ENCODE data around the gene ROR1.

ROR1 gene

DNA sequence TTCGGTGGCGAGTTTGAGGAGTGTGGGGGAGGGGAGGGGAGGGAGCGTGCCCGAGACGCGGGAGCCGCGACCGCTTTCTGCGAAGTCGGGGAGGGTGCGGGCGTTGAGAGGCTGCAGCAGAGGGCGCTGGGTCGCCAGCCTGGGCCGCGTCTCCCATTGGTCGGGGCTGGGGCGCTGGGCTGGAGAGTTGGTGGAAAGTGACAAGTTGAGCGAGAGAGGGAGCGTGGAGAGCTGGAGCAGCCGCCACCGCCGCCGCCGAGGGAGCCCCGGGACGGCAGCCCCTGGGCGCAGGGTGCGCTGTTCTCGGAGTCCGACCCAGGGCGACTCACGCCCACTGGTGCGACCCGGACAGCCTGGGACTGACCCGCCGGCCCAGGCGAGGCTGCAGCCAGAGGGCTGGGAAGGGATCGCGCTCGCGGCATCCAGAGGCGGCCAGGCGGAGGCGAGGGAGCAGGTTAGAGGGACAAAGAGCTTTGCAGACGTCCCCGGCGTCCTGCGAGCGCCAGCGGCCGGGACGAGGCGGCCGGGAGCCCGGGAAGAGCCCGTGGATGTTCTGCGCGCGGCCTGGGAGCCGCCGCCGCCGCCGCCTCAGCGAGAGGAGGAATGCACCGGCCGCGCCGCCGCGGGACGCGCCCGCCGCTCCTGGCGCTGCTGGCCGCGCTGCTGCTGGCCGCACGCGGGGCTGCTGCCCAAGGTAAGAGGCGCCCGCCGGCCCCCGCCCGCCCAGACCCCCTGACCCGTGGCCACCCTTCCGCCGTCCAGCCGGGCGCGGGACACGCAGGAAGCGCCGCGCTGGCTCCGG lies at the start of gene ROR1:
TSS of gene ROR1 (plus strand) at position 203 of the 802 bp plus-strand sequence.
- peak; percentile 72 for DNase-seq

GRCh38 chr1:63724375-63724899 lies 49.4 kb upstream of the ROR1 start:
- DNase-seq = no peak

DNA sequence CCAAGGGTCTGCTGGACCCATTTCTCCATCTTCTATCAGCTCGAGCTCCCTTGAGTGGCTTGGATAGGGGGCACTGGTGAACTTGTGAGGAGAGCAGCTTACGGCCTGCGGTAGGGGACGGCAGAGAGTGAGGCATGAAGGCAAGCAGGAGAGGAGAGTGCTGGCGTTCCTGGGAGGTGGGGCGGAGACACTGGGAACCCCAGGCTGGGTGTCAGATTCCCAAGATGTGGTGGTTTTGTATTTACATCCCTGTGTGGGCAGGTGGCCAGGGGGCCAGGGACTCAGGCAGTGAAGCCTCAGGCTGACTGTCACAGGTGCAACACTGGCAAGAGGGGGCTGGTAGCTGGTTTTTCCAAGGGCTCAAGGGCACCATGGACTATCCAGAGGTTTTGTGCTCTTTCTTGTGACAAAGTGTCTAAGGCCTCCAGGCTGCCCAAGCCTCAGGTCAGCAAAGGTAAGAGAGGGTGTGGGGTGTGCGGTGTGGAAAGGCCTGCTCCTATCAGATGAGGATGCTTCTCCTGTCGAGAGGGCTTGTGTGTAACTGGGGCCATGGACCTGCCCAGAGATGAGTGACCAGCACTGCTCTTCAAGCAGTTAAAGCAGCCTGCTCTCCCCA lies 45.1 kb upstream of the ROR1 start:
- DNase-seq = no peak

- no peak for DNase-seq
These were observed 44.6 kb upstream of the ROR1 start for GRCh38 chr1:63729227-63729620.

DNA sequence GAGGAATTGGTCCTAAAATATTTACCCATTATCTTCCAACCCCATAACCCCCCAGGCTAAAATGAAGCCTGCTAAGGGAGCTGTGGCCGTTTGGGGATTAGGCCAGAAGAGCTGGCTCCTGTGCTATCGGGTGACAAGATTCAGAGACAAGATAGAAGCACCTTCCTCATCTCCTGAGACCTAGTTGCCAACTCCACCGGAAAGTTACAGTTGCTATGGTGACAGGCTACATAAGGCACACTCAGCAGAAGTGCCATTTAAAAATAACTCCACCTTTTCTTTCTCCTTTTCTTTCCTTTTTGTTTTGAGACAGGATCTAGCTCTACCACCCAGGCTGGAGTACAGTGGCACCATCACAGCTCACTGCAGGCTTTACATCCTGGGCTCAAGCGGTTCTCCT lies 43.6 kb upstream of the ROR1 start:
- DNase-seq = no peak

GRCh38 chr1:63731117-63732043 lies 42.4 kb upstream of the ROR1 start:
- no peak for DNase-seq

- DNase-seq = no peak
These were observed 41.2 kb upstream of the ROR1 start for GRCh38 chr1:63732666-63733065.

DNA sequence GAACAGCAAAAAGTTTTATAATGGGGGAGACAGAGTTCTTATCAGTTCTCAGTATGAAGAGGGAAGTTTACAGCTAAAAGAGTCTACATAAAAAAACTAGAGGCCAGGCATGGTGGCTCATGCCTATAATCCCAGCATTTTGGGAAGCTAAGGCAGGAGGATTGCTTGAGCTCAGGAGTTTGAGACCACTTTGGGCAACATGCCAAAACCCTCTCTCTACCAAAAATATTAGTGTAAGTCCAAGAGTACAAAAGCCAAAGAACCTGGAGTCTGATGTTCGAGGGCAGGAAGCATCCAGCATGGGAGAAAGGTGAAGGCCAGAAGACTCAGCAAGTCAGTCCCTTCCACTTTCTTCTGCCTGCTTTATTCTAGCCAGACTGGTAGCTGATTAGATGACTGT lies 35.0 kb upstream of the ROR1 start:
- no peak for DNase-seq

DNA sequence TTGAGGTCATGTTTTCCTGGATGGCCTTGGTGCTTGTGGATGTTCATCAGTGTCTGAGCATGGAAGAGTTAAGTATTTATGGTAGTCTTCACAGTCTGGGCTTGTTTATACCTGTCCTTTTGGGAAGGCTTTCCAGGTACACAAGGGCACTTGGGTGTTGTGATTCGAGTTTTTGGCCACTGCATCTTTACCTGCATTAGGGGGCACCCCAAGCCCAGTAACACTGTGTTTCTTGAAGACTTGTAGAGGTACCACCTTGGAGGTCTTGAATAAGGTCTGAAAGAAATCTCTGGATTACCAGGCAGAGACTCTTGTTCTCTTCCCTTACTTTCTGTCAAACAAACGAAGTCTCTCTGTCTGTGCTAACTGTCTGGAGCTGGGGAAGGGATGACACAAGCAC lies 34.4 kb upstream of the ROR1 start:
- no peak for DNase-seq

GRCh38 chr1:63740432-63740831 lies 33.4 kb upstream of the ROR1 start:
- DNase-seq = no peak

DNA sequence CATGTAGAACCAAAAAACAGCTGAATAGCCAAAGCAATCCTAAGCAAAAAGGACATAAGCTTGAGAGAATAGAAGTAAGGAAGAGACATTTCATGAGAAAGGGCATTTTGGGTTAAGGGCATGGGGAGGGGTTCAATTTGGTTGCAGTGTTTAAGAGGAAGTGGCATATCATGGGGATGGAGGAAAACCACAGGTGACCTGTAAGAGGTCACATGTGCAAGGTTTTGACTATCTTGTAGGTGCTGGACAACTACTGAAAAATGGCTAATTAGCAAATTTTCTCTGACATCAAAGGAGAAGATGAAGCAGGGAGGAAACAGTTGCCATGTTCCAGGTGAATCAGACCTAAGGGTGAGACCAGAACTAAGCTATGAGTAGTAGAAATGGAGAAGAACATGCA lies 31.3 kb upstream of the ROR1 start:
- no peak for DNase-seq

DNA sequence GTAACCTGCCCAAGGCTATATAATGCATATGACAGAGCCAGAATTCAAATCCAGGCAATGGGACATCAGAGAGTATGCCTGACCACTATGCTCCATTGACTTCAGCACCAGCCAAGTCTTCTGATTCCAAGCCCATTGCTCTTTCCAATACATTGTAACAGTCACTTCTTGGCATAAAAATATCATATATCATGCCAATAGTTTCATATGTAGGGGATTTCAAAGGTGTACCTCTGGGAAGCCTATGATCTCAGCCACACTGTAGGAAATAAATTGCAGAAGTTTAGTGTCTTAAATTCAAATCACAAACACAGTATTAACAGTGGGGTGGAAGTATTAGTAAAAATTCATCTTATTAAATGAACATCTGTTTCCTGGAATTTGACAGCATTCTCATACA lies 30.0 kb upstream of the ROR1 start:
- DNase-seq = no peak

DNA sequence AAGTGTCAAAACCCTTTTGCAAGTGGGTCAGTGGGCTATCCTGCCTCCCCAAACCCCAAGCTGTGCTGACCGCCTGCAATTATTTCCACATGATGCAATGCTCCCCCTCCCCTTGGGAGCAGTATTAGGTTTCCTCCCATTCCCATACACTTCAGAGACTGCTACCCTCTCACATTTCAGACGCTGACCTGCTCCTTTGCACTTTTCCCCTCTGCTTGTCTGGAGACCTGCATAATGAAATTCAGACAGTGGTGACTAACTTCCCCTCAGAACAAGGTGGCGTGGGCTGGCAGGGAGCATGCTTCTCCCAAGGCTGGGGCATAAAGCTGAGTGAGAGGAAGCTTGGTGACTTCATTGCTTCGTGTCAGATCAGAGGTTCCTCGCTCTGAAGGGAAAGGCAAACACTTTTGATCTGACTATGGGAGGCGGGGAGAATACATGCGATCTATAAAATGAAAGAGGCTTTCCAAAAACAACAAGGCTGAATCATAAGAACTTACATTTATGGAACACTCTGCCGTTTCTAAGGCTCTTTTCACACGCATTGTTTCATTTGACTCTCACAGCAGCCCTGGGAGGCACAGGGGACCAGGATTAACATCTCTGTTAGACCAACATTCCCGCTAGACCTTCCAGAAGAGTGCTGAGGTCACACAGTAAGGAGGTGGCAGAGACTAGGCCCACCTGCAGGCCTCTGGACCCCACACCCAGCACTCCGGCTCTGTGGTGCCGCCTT lies 27.5 kb upstream of the ROR1 start:
- DNase-seq = peak; percentile 70

DNA sequence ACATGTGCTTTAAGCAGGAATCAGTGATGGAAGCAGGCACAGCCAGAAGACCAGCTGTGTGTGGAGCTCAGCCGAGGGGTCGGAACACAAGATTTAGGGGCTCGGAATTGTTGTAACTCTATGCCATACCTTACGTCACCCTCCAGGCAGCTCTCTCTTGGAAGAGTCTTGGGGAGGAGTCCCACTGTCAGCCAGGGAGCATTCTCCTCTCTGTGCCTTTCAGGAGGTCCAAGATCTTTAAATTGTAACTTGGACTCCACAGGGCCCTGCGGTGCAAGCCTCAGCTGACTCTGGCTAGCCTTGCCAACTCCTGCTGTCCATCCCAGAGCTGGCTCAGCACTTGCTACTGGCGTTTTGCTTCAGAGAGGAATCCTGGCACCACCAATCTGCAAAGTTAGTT lies 26.4 kb upstream of the ROR1 start:
- no peak for DNase-seq

- DNase-seq = no peak
These were observed 25.7 kb upstream of the ROR1 start for GRCh38 chr1:63748046-63748580.

DNA sequence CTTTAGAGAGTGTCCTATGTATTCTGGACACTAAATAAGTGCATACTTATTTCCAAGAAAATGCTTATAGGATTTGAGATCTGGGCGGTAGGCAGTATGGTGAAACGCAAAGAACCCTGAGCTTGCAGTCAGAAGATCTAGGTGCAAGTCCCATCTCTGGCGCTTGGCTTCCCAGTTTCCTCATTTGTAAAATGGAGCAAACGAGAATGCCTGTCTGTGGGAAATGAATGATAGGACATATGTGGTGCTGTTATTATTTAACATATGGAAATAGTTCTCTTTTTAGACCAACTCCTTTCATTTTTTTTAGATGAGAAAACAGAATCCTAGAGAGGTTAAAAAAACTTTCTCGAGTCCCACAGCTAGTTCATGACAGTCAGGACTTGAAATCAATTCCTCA lies 25.2 kb upstream of the ROR1 start:
- no peak for DNase-seq

DNA sequence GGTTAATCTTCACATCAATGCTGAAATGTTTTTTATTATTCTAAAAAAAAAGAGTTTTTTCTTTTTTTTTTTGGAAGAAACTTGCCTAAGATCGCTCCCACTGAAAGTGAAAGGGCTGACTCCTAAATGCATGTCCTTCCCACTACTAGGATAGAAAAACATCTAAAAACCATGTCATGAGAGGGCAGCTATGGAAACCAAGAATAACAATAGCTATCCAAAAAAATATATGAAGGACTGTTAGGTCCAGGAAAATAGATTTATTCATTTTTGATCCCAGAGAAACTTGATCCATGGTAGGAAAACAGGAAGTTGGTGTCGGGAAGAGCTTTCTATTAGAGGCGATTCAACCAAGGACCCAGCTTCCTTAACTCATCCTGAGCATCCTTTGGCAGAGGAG lies 23.1 kb upstream of the ROR1 start:
- DNase-seq = no peak

DNA sequence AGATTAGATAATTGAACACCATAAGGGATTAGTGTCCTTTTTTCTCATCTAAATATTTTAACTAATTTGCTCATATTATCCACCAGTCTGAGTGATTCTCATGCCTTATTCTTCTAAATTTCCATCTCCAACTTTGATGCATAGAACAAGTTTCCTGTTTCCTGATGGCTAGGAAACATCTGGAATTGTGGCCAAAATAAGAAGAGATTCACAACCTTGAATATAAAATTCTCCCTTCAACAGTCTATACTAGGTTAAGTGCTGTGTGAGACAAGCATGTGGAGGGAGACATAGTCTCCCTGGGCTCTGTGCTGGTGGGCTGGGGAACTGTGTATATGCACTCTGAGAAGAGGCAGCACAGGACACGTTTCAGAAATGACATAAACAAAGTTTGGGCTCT lies 21.6 kb upstream of the ROR1 start:
- DNase-seq = no peak

DNA sequence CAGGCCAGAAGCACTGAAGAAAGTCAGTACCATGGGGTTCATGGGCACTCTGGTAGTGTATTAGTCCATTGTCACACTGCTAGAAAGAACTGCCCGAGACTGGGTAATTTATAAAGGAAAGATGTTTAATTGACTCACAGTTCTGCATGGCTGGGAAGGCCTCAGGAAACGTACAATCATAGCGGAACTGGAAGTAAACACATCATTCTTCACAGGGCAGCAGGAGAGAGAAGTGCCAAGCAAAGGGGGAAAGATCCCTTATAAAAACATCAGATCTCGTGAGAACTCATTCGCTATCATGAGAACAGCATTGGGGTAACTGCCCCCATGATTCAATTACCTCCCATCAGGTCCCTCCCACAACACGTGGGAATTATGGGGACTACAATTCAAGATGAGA lies 20.2 kb upstream of the ROR1 start:
- DNase-seq = no peak

- no peak for DNase-seq
These were observed 17.0 kb upstream of the ROR1 start for GRCh38 chr1:63756839-63757238.

GRCh38 chr1:63757334-63757733 lies 16.5 kb upstream of the ROR1 start:
- no peak for DNase-seq

DNA sequence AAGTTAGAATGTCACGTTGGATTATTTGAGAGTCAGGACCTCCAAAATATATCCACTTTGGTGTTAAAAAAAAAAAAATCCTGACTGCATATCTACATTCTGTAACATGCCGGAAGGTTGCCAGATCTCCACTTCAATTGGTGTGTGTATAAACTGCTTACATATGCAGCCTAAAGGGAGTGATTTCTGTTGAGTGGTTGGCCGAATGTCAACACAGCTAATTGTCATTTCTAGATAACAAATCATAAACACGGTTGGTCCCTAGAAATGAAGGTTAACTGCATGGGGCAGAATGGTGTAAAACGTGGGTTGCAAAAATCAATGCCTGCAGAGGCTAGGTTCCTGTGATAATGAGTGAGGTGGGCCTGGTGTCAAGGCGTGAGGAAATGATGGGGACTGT lies 15.0 kb upstream of the ROR1 start:
- DNase-seq = no peak

Measured in stimulated activated CD4-positive, alpha-beta T cell treated with anti-CD3 and anti-CD28 coated beads, Interleukin-1b, Interleukin-23, amount 100 ng/mL, for 48 hours (primary cell).